Measurements from ENCODE around the gene POLE. TPM values are rescaled to one million over a fixed set of nuclear protein-coding genes. Genes with fewer than 3 reads are reported as not detected.
A peak's percentile ranks its signal among the peaks of the same experiment; 100 is the strongest.

The POLE gene
- polyA plus RNA-seq, 5 donors: 43.0 to 56.1 (median 50.5) TPM

- no peak for DNase-seq
Observed at GRCh38 chr12:132658149-132658894, 28.8 kb downstream of the POLE start.

DNA sequence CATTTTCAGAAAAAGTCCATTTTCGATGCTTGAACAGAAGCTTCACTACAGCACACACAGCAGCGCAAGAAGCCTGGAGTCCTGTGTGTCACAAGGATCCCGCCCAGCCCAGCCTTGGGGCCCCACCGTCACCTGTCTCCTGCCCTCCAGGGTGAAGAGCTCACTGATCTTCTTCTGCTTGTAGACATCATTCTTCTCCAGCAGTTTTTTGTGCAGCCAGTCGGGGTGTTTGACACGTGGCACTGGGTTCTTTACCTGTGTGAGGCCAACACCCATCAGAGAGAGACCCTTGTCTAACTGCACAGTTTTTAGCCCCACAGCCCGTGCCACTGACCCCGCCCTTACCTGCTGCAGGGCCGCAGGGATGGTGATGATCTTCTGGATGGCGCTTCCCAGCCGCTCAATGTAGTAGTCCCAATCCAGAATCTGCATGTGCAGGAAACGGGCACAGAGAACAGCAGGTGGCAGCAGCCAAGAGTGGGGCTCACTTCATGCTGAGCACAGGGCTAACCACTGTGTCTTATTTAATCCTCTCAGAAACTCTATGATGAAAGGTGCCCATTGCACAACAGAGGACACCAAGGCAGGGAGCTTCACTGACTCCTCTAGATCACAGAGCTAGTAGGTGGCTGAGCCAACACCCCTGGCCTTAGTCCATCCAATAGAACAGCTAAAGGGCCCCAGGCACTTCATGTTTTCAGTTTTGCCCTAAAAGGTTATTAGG is 30.0 kb downstream of the POLE start:
- DNase-seq: no peak

DNA sequence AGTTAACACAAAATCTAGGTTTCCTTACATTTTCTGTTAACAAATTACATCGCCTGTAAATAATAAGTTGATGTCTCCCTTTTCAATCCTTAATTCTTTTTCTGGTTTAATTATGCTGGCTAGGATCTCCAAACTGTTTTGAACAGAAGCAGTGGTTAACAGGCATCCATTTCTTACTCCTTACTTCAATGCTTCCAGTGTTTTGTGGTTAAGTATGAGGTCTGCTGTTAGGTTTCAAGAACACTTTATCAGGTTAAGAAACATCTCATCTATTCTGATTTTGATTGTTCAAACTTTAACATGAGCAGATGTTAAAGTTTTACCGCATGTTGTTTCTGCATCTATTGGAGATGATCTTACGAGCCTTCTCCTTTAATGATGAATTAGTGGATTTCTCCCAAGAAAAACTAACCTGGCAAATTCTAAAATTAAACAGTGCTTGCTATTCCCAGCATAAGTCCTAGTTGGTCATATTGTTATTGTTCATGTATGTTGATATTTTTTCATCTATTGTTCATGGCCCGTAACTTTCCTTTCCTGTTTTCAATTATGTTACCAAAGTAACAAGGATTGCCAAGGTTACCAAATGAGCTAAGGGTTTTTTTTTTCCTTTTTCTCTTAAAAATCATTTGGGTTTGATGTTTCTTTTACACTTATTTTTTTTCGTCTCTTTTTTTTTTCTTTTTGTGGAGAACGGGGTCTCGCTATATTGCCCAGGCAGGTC is 33.4 kb downstream of the POLE start:
- no peak for DNase-seq

- DNase-seq: no peak
Observed at GRCh38 chr12:132651444-132652100, 35.6 kb downstream of the POLE start.

DNA sequence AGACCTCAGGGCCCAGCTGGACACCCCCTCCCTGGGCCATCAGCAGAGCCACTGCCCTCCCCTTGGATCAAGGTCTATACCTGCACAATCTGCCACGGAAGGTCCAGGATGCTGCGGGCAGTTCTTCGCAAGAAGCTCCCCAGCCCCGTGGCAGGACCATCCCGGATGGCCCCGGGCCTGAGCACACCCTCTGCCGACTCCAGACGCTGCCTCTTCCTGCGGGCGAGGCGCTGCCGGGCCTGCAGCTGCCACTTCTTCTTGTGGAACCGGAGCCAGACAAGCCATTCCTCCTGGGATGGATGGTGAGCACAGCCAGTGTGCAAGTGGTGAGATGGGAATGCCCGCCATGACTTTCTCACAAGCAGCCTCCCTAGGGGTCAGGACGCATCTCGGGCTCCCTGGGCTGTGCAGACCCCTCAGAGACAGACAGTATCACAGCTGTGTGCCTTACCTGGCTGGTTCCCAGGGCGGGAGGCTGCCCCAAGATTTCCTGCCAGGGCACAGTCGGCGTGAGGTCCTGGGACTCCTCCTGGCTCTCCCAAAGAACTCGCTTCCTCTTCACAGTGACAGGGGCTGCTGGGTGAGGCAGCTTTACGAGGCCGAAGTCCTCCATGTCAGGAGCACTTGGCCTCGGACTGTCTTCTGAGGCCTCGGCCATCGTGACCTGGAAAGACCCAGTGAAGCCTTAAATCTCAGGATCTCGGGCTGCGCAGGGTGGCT is 37.8 kb downstream of the POLE start:
- DNase-seq: no peak

GRCh38 chr12:132648616-132649225 is 38.4 kb downstream of the POLE start:
- DNase-seq: no peak

DNA sequence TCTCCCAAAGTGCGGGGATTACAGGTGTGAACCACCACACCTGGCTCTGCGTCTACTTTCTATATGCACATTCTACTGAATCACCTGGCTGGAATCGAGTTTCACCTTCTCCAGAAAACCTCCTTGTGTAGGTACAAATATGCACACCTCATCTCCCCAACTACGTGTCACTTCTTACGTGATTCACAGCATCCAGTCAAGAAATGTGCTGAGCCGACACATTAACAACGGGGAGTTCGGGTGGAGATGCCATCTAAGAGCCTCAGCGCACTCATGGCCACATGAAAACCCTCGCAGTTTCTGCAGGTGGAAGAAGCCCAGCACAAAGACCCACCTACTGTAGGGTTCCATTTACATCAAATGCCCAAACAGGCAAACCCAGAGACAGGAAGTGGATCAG is 39.3 kb downstream of the POLE start:
- no peak for DNase-seq

DNA sequence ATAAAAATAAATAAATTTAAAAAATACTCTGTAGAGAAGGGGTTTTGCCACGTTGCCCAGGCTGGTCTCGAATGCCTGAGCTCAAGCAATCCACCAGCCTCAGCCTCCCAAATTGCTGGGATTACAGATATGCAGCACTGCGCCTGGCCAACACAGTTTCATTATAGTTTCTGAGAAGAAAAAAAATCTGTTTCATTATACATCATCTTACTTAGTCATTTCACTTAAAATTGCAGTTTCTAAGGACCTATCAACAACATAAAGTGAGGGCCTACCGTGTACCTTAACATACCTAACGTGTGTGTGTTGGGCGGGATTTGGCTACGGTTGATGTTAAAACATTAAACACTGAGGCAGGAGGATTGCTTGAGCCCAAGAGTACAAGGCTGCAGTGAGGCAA is 40.3 kb downstream of the POLE start:
- no peak for DNase-seq

DNA sequence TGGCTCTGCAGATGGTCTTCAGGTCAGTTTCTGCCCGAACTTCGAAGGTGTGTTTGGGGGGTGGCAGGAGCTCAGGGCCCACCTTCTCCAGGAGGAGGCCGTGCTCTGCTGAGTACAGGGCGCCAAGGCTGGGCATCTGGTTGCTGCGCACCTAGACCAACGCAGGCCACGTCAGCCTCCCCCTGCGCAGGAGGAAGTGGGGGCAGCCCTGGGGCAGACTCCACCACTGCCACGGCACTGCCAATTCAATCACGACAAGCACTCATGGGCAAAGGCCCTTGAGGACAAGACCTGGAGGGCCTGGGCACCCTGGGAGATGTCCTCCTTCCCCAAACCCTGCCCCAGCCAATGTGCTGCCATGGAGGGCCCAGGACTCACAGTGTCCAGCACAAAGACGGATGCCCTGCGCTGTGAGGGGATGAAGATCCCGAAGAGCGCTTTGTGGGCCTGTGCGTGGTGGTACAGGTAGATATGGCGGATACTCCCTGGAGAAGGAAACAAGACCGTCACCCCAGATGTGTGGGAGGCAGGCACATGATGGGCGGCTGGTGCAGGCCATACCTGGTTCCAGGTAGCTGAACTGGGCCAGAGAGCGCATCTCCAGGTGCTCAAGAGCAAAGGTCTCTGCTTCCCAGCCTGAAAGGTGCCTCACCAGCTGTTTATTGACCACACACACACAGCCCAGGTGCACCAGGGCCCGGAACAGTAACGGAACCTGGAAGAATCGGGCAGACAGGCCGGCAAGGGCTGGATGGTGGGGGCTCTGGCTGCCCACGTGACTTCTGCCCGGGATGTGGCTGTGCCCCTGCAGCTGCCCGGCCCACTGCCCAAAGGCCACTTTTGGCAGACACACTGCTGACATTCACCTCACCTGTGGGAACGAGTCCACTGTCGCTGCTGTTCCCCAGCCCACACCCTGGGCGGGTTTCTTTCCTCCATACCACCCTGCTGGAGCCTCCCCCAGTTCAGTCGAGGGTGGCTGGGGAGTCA is 44.0 kb downstream of the POLE start:
- DNase-seq: no peak

GRCh38 chr12:132641811-132642650 is 45.1 kb downstream of the POLE start:
- no peak for DNase-seq

DNA sequence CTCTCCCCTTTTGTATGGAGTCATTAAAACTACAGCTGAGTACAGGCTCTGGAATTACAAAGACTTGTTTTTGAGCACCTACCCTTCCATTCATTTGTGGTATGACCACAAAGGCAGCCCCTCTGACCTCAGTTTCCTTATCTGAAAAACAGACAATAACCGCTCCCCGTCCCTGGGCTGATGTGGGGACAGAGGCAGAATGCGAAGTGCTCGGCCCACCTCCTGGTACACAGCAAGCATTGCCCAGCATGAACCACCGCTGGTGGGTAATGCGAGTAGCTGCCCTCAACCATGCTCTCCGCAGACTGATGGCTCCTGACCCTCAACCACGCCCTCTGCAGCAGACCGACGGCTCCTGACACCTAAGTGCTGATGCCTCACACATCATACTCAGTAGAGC is 46.2 kb downstream of the POLE start:
- no peak for DNase-seq

- no peak for DNase-seq
Observed at GRCh38 chr12:132639956-132640520, 47.1 kb downstream of the POLE start.

DNA sequence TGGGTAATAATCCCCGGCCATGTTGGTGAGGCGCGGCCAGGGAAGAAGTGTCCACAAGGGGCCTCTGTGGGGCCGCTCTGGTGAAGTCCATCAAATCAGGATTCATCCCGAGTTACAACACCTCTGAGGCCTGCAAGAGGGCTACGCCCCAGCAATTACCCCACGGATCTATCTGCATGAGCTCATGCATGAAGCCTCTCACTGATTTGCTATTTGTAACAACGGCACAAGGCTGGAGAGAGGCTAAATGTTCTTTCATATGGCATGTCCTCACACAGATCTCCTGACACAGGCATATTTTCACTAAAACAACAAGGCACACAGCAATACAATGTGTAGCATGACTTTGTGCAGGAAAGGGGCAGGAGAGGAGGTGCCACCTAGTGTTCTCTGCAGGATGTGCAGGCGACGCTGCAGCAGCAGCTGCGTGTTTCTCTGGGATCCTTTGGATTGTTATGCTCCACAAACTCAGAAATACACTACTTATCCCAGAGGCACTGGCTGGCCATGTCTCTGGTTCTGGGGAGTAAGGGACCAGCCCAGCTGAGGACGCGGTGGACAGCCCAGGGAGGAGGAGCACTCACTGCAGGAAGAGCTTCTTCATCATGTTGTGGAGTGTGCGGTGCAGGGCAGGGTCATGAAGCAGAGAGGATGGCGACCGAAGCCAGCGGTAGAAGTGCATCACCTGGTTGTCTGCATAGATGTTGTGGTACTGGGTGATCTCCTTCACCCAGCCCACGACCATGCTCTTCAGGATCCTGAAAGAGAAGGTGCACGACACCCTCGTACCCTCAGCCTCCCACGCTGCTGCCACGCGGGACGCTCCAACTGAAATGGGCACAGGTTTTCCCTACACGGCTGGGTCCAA is 48.4 kb downstream of the POLE start:
- DNase-seq: peak in 1 of 2 donors; percentile 28

DNA sequence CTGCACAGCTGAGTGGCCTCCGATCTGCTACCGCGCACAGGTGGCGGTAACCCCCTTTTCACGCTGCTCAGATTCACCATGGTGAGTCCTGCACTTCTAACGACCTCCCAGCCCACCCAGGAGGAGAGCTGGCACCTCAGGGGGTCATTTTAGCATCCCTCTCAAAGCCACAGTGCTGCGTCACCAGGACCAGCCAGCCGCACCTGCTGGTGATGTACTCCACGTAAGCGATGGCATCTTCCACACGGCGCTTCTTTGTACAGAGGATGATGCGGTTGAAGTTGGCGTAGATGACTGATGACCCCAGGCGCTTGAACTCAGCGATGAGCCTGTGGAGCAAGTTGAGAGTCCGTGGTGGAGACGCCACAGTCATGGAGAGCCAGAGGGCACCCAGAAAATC is 49.3 kb downstream of the POLE start:
- no peak for DNase-seq

DNA sequence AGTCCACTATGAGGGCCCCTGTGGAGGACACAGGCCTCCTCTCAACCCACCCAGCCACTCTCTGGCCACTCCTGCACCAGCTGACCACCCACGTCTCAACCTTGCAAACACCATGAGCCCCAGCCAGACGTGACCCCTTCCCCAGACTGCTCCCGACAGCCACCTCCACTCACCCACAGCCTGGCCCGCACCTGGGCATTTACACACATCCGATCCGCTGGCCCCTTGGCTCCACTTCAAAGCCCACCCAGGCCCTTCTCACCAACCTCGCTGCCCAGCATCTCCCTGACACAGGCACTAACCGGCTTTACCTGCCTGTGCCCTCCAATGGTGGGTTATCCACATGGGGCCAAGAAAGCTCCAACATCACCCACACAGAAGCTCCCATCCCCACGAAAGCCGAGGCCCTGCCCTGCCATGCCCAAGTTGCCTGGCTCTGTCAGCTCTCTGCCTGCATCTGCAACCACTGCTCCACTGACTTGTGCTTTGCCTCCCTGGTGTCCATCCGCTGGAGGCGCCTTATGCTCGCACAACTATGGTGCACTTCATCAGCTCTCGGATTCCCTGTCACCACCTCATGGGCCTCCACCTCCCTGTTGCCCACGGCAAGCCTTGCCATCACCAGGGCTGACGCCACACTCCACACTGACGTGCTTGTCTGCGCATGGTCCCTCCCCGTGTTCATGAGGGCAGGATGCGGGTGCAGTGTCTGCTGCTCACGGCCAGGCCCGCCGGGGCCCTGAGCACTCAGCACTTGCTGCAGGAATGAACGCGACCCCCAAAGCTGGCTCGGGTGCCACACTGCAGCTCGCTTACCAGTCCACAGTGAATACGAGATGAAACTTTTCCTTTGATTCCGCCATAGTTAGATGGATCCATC is 51.8 kb downstream of the POLE start:
- DNase-seq: no peak

DNA sequence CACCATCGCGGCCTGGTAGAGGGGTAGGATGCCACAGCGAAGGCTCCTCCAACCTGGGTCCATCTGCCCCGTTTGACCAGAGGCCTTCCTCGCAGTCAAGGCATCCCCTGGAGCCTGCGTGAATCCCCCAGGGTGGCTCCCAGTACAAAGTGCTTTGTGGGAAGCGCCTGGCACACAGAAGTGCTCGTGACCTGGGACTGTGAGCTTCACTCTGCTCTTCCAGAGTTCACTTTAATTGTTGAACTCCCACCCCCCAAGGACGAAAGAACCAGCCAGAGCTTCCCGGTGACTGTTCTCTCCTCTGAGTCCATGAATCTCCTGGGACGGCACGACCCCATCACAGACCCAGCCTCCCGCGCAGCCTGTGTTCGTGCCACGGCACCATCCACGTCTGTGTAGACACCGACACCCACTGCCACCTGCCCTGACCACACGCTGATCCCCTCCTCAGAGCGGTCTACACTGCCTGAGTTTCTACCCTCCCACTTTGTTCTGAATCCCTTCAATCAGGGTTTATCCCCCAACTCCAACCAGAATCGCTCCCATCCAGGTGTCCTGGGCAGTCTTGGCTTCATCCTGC is 52.6 kb downstream of the POLE start:
- DNase-seq: no peak

Measured in right lung (tissue), 5 donors.